Measurements from ENCODE around the gene DDX21.
"Not testable (repeated sequence)": the region's sequence is repeated elsewhere in the genome, so short reads cannot be mapped to it uniquely, and the experiment has no call there.

DDX21 gene

GRCh38 chr10:69005704-69006485 lies 49.9 kb downstream of the DDX21 start:
- Histone ChIP-seq H3K36me3 (peaks cover 29 to 70% (median 51%) of the 10 kb centered on the region in 11 experiments; a peak in 21 of 22 replicates), H3K27me3 (no peaks in the 10 kb centered on the region), H3K27ac (peak overlapping the region in 4 of 11 experiments; percentile 3 to 43 (median 21); a peak in 8 of 22 replicates), H3K4me3 (no peak overlapping the region), H3K4me2 (peak overlapping the region in 1 of 11 experiments; percentile 58; a peak in 3 of 22 replicates), H3K4me1 (peaks cover 0 to 54% (median 3%) of the 10 kb centered on the region in 10 experiments; a peak in 8 of 20 replicates), H4K20me1 (no peaks in the 10 kb centered on the region; a peak in 2 of 22 replicates), H3K9me3 (replicated peaks in 1 of 11) (no peaks in the 10 kb centered on the region), H3K9ac (peak overlapping the region in 5 of 11 experiments; percentile 7 to 32 (median 21); a peak in 2 of 22 replicates)
- TF ChIP-seq Cebpa-rat (IDR thresholded peaks at IDR 0.05): no peak

GRCh38 chr10:69007260-69007659 lies 51.3 kb downstream of the DDX21 start:
- peaks cover 0 to 56% (median 3%) of the 10 kb centered on the region in 10 experiments; a peak in 8 of 20 replicates for H3K4me1 ChIP-seq
- no peaks in the 10 kb centered on the region for H3K9me3 ChIP-seq (replicated peaks in 1 of 11)
- H3K4me3 ChIP-seq: no peak overlapping the region
- H3K27ac ChIP-seq: 0 out of 22 replicates have a peak overlapping the region, but pooled peaks of 1 of the 11 experiments have one; percentile 4
- no peaks in the 10 kb centered on the region for H4K20me1 ChIP-seq
- H3K4me2 ChIP-seq: peak overlapping the region in 2 of 11 experiments; percentile 6 to 30; a peak in 1 of 22 replicates
- TF ChIP-seq Cebpa-rat (IDR thresholded peaks at IDR 0.05): no peak
- no peak overlapping the region for H3K9ac ChIP-seq
- H3K27me3 ChIP-seq: no peaks in the 10 kb centered on the region
- peaks cover 30 to 70% (median 53%) of the 10 kb centered on the region in 11 experiments for H3K36me3 ChIP-seq

GRCh38 chr10:69009360-69009759 lies 53.4 kb downstream of the DDX21 start:
- peaks cover 0 to 5% (median 0%) of the 10 kb centered on the region in 11 experiments; a peak in 3 of 22 replicates for H3K9me3 ChIP-seq (replicated peaks in 1 of 11)
- no peak overlapping the region for H3K27ac ChIP-seq
- H3K27me3 ChIP-seq: no peaks in the 10 kb centered on the region
- no peak for TF ChIP-seq Cebpa-rat (IDR thresholded peaks at IDR 0.05)
- H3K4me2 ChIP-seq: peak overlapping the region in 1 of 11 experiments; percentile 16; a peak in 2 of 22 replicates
- no peak overlapping the region for H3K9ac ChIP-seq
- H3K4me1 ChIP-seq: peaks cover 0 to 77% (median 17%) of the 10 kb centered on the region in 10 experiments; a peak in 13 of 20 replicates
- no peak overlapping the region for H3K4me3 ChIP-seq
- H4K20me1 ChIP-seq: no peaks in the 10 kb centered on the region
- H3K36me3 ChIP-seq: peaks cover 43 to 80% (median 62%) of the 10 kb centered on the region in 11 experiments

GRCh38 chr10:69010151-69010640 lies 54.2 kb downstream of the DDX21 start:
- H3K4me3 ChIP-seq: no peak overlapping the region

GRCh38 chr10:69012778-69013177 lies 56.8 kb downstream of the DDX21 start:
- Histone ChIP-seq H3K27ac (peak overlapping the region in 7 of 11 experiments; percentile 21 to 55 (median 40); a peak in 12 of 22 replicates), H3K36me3 (peaks cover 46 to 86% (median 65%) of the 10 kb centered on the region in 11 experiments), H3K4me2 (peak overlapping the region in 7 of 11 experiments; percentile 18 to 63 (median 39); a peak in 14 of 22 replicates), H3K4me1 (peaks cover 0 to 56% (median 13%) of the 10 kb centered on the region in 10 experiments; a peak in 13 of 20 replicates)
- H3K9ac ChIP-seq; H4K20me1 ChIP-seq; H3K9me3 ChIP-seq (replicated peaks in 1 of 11); H3K4me3 ChIP-seq; H3K27me3 ChIP-seq: not testable (repeated sequence)

More at GRCh38 chr10:69010151-69010640, 54.2 kb downstream of the DDX21 start:
- H4K20me1 ChIP-seq: no peaks in the 10 kb centered on the region
- H3K27me3 ChIP-seq: no peaks in the 10 kb centered on the region
- no peak for TF ChIP-seq Cebpa-rat (IDR thresholded peaks at IDR 0.05)
- H3K27ac ChIP-seq: no peak overlapping the region
- peaks cover 0 to 80% (median 15%) of the 10 kb centered on the region in 10 experiments; a peak in 13 of 20 replicates for H3K4me1 ChIP-seq
- no peak overlapping the region for H3K4me2 ChIP-seq
- peaks cover 46 to 87% (median 64%) of the 10 kb centered on the region in 11 experiments for H3K36me3 ChIP-seq
- no peak overlapping the region for H3K9ac ChIP-seq
- H3K9me3 ChIP-seq (replicated peaks in 1 of 11): peaks cover 0 to 5% (median 0%) of the 10 kb centered on the region in 11 experiments; a peak in 3 of 22 replicates

GRCh38 chr10:69014171-69014570 lies 58.2 kb downstream of the DDX21 start:
- Histone ChIP-seq H4K20me1 (no peaks in the 10 kb centered on the region), H3K4me1 (peaks cover 0 to 44% (median 13%) of the 10 kb centered on the region in 10 experiments; a peak in 13 of 20 replicates), H3K9me3 (replicated peaks in 1 of 11) (peaks cover 0 to 5% (median 0%) of the 10 kb centered on the region in 11 experiments; a peak in 3 of 22 replicates), H3K36me3 (peaks cover 42 to 76% (median 65%) of the 10 kb centered on the region in 11 experiments), H3K4me2 (peak overlapping the region in 3 of 11 experiments; percentile 23 to 63 (median 39); a peak in 4 of 22 replicates), H3K9ac (no peak overlapping the region), H3K4me3 (no peak overlapping the region), H3K27me3 (no peaks in the 10 kb centered on the region), H3K27ac (peak overlapping the region in 1 of 11 experiments; percentile 53; a peak in 2 of 22 replicates)
- TF ChIP-seq Cebpa-rat (IDR thresholded peaks at IDR 0.05): no peak

- peaks cover 0 to 14% (median under 1%) of the 10 kb centered on the region in 10 experiments; a peak in 7 of 20 replicates for H3K4me1 ChIP-seq
- H3K27ac ChIP-seq: no peak overlapping the region
- no peak overlapping the region for H3K9ac ChIP-seq
- H3K27me3 ChIP-seq: no peaks in the 10 kb centered on the region
- no peaks in the 10 kb centered on the region for H3K9me3 ChIP-seq (replicated peaks in 1 of 11)
- H3K4me3 ChIP-seq: no peak overlapping the region
- H4K20me1 ChIP-seq: no peaks in the 10 kb centered on the region
- H3K4me2 ChIP-seq: no peak overlapping the region
- TF ChIP-seq Cebpa-rat (IDR thresholded peaks at IDR 0.05): no peak
- H3K36me3 ChIP-seq: peaks cover 14 to 42% (median 33%) of the 10 kb centered on the region in 11 experiments
Measured at GRCh38 chr10:69018613-69019012, 62.6 kb downstream of the DDX21 start.

GRCh38 chr10:69022611-69023010 lies 66.6 kb downstream of the DDX21 start:
- H3K27ac ChIP-seq: no peak overlapping the region
- no peaks in the 10 kb centered on the region for H3K9me3 ChIP-seq (replicated peaks in 1 of 11)
- peaks cover 0 to 8% (median 1%) of the 10 kb centered on the region in 10 experiments; a peak in 6 of 20 replicates for H3K4me1 ChIP-seq
- no peaks in the 10 kb centered on the region for H4K20me1 ChIP-seq
- no peak for TF ChIP-seq Cebpa-rat (IDR thresholded peaks at IDR 0.05)
- H3K27me3 ChIP-seq: no peaks in the 10 kb centered on the region
- no peak overlapping the region for H3K4me2 ChIP-seq
- H3K9ac ChIP-seq: no peak overlapping the region
- no peak overlapping the region for H3K4me3 ChIP-seq
- H3K36me3 ChIP-seq: peaks cover 0 to 12% (median 4%) of the 10 kb centered on the region in 11 experiments; a peak in 6 of 22 replicates
